HG03521 (cell line): ENCODE data around the gene DDX20.
"Not testable (repeated sequence)": the region's sequence is repeated elsewhere in the genome, so short reads cannot be mapped to it uniquely, and the experiment has no call there.

Experiments
- ATAC-seq: cut with Tn5 transposase; IDR thresholded peaks from one replicate; pipeline ENCODE4 v1.9.1; 2021; ENCODE audit warnings: mild to moderate bottlenecking, moderate library complexity; ENCODE audit not compliant: unreplicated experiment

Gene DDX20

DNA sequence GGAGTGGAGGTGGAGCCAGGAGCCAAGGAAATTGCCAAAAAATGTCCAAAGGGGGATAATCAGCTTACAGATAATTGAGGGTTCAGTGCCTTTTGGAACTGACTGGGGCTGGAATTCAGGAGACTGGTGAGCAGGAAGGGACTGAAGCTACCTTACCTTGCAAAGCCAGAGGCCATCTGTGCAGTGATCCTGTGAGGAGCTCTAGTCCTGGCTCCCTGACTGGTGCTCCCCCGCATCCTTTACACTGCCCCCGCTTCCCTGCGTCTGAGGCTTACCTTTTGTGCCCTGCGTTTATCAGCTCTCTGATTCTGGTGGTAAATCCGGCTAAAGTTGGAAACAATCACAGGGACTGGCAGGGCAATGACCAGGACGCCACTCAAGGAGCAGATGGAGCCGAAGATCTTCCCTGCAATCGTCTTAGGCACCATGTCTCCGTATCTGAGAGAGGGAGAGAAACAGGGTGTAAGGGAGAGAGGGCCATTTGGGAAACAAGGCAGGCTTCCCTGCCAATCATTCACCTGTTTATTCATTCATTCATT, 31.0 kb downstream of the DDX20 start:
- ATAC-seq: no peak

- no peak for ATAC-seq
These were observed 33.4 kb downstream of the DDX20 start for GRCh38 chr1:111789142-111789541.

- ATAC-seq: no peak
These were observed 34.1 kb downstream of the DDX20 start for GRCh38 chr1:111789666-111790316.

DNA sequence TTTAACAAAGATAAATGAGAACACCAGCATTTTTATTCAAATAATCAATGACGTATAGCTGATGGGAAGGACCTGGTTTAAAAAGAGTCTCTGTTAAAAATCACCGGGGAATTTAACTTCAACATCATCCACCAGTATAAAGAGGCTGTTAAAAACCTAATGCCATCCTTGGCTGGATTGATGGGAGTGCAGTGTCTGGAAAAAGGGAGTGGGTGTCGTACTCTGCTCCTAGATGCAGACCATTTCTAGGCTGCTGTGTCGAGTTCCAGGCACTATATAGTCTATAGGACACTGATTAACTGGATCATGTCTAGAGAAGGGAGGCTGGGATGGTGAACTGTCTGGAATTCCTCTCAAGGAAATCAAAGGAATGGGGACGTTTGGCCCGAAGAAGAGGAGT, 36.1 kb downstream of the DDX20 start:
- no peak for ATAC-seq

DNA sequence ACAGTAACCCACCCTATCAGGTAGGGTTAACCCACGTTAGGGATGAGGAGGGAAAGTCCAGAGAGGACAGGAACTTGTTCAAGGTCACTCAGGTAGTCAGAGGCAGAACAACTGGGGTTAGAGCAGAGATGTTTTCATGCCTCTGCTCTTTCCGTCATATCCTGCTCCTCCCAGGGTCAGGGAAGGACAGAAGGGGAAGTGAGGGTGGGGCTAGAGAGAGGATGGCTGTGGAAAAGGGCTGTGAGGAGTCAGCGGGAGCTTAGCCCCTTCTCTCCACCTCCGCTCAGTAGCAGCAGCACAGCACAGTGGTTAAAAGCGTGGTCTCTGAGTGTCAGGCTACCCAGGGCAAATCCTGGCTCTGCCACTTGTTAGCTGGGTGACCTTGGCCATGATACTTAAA, 36.5 kb downstream of the DDX20 start:
- no peak for ATAC-seq

DNA sequence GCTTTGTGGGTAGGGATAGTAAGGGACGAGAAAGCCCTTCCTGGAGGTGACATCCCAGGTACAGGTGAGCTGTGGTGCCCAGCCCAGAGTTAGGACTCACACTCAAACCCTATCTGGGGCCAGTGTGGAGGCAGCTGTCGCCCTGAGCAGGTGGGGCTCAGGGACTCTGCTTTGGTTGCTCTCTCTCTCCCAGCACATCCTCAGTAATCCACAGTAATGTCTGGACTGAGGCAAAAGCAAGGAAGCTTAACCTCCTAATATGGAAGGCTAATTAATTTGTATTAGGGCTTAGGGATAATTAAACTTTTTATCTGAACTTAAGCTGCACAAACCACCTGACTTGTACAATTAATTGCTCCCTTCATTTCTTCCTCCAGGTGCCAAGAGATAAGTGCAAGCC, 38.2 kb downstream of the DDX20 start:
- ATAC-seq: no peak

GRCh38 chr1:111795401-111795800, 39.7 kb downstream of the DDX20 start:
- ATAC-seq: no peak

GRCh38 chr1:111798580-111798979, 42.9 kb downstream of the DDX20 start:
- ATAC-seq: no peak

GRCh38 chr1:111799722-111800121, 44.0 kb downstream of the DDX20 start:
- not testable (repeated sequence) for ATAC-seq

DNA sequence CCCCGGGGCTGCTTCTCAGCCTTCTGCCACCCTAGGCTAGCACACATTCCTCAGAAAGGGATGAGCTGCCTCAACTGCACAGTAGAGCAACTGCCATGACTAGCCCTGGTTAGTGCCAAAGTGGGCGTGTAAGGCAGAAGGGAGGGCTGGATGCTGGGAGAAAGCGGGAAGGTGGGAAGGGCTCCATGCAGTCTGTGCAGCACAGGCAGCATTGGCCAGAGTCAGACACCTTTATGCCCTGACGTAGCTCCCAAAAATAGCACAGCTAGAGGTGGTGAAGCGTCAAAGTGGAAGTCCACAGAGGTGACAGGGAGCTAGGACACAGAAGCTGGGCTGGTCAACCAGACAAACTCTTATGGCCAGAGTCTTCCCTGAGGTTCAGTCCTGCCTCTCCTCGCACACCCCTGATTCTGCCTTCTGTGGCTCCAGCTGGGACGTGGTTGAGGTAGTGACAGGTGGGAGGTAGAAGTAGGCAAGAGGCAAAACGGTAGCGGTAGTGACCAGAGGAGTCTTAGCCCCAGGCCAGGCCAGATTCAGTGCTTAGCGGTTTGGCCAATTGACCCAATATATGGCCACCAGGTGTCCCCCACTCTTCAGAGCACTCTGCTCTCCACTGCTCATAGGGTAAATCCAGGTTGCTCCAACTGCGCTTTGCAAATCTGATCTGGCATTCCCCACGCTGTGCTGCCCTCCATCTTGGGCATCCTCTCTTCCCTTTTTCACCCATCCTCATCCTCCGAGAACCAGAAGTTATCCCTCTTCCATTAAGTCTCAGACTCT, 45.6 kb downstream of the DDX20 start:
- ATAC-seq: no peak

GRCh38 chr1:111802110-111802509, 46.4 kb downstream of the DDX20 start:
- ATAC-seq: no peak

DNA sequence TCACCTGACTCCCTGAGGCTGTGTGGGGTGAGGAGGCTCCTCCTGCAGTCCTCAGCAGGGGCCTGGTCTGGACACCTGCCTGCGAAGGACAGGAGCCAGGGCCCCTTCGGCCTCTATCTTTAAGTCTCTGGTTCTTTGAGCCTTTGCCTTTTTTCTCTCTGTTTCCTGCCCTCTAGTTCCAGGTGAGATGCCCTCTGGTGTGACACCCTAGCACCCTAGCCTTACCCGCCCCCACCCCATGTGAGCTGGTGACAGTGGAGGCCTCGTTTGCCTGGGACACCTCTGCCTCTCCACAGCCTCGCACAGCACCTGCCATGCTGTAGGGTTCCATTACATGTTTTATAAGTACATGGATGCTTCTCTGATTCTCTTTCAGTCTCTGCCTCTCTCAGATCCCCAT, 47.3 kb downstream of the DDX20 start:
- no peak for ATAC-seq

GRCh38 chr1:111803951-111804350, 48.2 kb downstream of the DDX20 start:
- no peak for ATAC-seq

DNA sequence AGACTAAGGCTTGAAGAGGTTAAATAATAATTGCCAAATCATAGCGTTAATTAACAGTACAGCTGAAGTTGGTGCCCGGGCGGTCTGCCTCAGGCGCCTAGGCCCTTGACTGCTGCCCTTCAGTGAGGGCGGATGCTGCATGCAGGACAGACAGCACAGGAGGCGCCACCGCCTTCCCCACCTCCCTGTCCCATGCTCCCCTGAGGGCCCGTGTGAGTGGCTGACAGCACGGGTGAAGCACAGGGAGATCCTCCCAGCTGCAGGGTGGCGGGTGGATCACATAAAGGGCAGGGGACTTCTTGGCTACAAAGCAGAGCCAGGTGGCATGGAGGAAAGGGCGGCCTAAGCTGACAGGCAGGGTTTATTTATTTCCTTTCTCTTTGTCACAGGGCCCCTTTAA, 49.1 kb downstream of the DDX20 start:
- ATAC-seq: no peak

GRCh38 chr1:111805251-111805650, 49.5 kb downstream of the DDX20 start:
- no peak for ATAC-seq

GRCh38 chr1:111811891-111812290, 56.2 kb downstream of the DDX20 start:
- no peak for ATAC-seq

DNA sequence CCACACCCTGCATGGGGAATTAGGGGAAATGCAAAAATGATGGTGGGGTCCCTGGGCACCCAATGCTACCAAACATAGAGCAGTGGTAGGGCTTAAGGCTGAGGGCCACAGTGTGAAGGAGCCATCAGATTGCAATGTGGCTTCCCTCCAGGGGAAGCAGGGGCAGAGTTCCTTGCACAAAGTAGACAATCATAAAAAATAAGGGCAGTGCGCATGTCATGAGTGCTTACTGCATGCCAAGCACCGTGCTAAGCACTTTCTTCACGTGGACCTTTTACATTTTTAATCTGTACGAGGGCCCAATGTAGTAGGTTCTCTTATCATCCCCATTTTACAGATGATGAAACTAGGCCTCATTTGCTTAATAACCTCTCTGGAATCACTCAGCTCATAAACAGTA, 56.6 kb downstream of the DDX20 start:
- ATAC-seq: no peak

- no peak for ATAC-seq
These were observed 58.0 kb downstream of the DDX20 start for GRCh38 chr1:111813440-111814304.

GRCh38 chr1:111814305-111814628, 58.6 kb downstream of the DDX20 start:
- no peak for ATAC-seq

DNA sequence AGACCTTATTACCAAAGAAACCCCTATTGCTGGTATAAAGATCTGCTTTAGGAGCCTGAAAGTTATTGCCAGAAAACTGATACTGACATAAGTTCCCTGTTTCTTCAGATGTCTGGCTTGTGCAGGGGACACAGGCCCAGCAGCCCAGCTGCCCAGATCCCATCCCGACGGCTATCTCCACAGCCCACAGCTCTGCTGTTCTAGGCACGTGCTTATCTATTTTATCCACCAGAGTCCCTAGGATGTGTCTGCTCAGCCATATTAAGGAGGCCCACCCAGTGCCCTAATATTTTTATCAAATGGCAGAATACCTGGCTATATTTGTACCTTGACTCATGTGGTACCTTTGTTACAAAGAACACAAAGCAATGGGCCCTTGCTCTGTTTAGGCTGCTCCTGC, 58.9 kb downstream of the DDX20 start:
- no peak for ATAC-seq
